NB4 (cell line): ENCODE data around the gene BRINP2.

Experiments used
- DNase-seq: peaks from one replicate; pipeline ENCODE4 v3.0.0; 2010; ENCODE audit warnings: low read depth
- H3K4me3 ChIP-seq: one replicate; pipeline ENCODE4 v1.5.1; 2011; ENCODE audit warnings: mild to moderate bottlenecking, low read depth, low read length, moderate library complexity
- MYC ChIP-seq: IDR thresholded peaks from 2 replicates; pipeline ENCODE4 v1.6.1; 2011; ENCODE audit warnings: low read depth, low read length
- POLR2A ChIP-seq: IDR thresholded peaks from 2 replicates; pipeline ENCODE4 v1.6.1; 2011; ENCODE audit warnings: mild to moderate bottlenecking; ENCODE audit not compliant: insufficient read length; ENCODE audit errors: extremely low read depth
- TF ChIP-seq, protein P1 (sequence below): IDR thresholded peaks from one replicate; pipeline ENCODE4 v1.5.1; 2012; ENCODE audit warnings: low read depth, low read length
- TF ChIP-seq, protein P2 (sequence below): IDR thresholded peaks from 2 replicates; pipeline ENCODE4 v1.6.1; 2011; ENCODE audit warnings: low read depth, low read length

BRINP2 gene

DNA sequence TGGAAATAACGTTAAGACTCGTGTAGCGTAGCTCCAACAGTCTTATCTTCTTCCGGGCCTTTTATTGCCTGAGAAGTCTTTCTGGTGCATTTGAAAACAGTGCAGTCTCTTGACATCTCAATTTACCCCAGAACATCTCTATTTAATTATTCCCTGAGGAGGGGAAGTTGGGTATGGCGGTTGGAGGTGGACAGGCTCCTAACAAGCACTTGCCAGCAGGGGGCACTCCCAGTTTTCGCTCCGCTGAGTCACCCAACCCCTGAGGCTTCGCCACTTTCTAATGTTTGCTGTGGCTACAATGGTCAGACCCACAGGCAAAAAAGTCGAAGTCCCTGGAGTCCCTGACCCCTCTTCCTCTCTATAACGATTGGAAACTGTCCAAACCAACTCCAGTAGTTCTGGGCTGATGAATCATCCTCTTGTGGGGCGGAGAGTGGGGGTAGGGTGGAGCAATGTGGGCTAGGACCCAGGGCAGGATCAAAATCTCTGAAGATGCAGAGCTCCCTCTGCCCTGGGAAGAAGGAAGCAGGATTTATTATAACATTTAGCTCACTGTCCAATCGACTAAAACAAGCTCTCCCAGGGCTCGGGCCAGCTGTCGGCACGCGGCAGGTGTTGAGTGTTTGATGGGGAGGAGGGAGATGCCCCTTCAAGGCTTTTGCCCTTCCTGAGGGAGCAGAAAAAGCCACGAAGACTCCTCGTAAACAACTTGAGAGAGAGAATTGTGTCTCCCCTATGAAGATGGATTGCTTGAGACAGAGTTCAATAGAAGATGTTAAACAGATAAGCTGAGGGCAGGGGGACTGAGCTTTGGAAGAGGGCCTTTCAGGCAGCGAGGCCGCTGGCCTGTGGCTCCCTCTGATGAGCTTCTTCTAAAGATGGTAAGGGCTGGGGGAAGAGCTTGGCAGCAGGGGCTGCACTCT, 85.7 kb downstream of the BRINP2 start:
- DNase-seq = peak; percentile 88
- no peak overlapping the region for H3K4me3 ChIP-seq
- TF ChIP-seq, protein P1, sequence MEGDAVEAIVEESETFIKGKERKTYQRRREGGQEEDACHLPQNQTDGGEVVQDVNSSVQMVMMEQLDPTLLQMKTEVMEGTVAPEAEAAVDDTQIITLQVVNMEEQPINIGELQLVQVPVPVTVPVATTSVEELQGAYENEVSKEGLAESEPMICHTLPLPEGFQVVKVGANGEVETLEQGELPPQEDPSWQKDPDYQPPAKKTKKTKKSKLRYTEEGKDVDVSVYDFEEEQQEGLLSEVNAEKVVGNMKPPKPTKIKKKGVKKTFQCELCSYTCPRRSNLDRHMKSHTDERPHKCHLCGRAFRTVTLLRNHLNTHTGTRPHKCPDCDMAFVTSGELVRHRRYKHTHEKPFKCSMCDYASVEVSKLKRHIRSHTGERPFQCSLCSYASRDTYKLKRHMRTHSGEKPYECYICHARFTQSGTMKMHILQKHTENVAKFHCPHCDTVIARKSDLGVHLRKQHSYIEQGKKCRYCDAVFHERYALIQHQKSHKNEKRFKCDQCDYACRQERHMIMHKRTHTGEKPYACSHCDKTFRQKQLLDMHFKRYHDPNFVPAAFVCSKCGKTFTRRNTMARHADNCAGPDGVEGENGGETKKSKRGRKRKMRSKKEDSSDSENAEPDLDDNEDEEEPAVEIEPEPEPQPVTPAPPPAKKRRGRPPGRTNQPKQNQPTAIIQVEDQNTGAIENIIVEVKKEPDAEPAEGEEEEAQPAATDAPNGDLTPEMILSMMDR = peak; percentile 63
- TF ChIP-seq MYC = no peak
- TF ChIP-seq, protein P2, sequence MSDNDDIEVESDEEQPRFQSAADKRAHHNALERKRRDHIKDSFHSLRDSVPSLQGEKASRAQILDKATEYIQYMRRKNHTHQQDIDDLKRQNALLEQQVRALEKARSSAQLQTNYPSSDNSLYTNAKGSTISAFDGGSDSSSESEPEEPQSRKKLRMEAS = no peak
- no peak for TF ChIP-seq POLR2A

GRCh38 chr1:177257128-177257527, 86.4 kb downstream of the BRINP2 start:
- H3K4me3 ChIP-seq = no peak overlapping the region
- no peak for TF ChIP-seq POLR2A
- TF ChIP-seq, protein P2 = no peak
- no peak for TF ChIP-seq MYC
- TF ChIP-seq, protein P1 = no peak
- DNase-seq = no peak

- DNase-seq = no peak
- TF ChIP-seq MYC (no peak), POLR2A (no peak)
- TF ChIP-seq, protein P1 = no peak
- TF ChIP-seq, protein P2 = no peak
Measured at GRCh38 chr1:177257576-177257975, 86.8 kb downstream of the BRINP2 start.

DNA sequence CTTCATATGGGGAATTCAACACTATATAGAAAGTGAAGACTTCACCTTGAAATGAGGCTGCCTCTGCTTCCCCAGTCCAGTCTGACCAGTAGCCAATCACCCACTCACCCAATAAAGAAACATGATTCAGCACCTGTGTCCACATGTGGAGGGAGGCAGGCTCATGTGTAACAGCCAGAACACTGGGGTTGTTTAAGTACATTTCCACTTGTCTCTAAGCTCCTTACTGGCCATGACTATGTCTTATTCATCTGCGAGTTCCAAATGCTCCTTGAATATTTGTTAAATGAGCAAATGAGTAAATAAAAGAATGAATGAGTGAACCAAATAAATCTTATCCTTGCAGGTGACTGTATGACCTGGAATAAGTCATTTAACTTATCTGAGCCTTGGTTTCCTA, 100.1 kb downstream of the BRINP2 start:
- no peak overlapping the region for H3K4me3 ChIP-seq
- DNase-seq = no peak
- TF ChIP-seq MYC (no peak), POLR2A (no peak)
- TF ChIP-seq, protein P2 = no peak
- TF ChIP-seq, protein P1 = no peak

More at GRCh38 chr1:177257576-177257975, 86.8 kb downstream of the BRINP2 start:
- no peak overlapping the region for H3K4me3 ChIP-seq

- TF ChIP-seq, protein P2 = no peak
- TF ChIP-seq POLR2A (no peak), MYC (no peak)
- TF ChIP-seq, protein P1 = no peak
Measured at GRCh38 chr1:177273141-177273540, 102.4 kb downstream of the BRINP2 start.

More at GRCh38 chr1:177273141-177273540, 102.4 kb downstream of the BRINP2 start:
- DNase-seq = no peak
- no peak overlapping the region for H3K4me3 ChIP-seq
